H9 (cell line): ENCODE results near the gene ZMPSTE24. TPM values are rescaled to one million over a fixed set of nuclear protein-coding genes. Genes with fewer than 3 reads are reported as not detected.

Experiments used
- DNase-seq: peaks from one replicate; pipeline ENCODE4 v3.0.0-alpha.2; 2017
- H2AFZ ChIP-seq: one replicate; pipeline ENCODE4 v1.6.1; 2013; ENCODE audit warnings: mild to moderate bottlenecking, low read length, control low read depth, moderate library complexity
- H2AK5ac ChIP-seq: 2 replicates; pipeline ENCODE4 v1.6.1; 2013; ENCODE audit warnings: low read length, control low read depth, mixed read lengths; ENCODE audit not compliant: insufficient read length
- H2BK120ac ChIP-seq: one replicate; pipeline ENCODE4 v1.6.1; 2013; ENCODE audit warnings: low read depth, mild to moderate bottlenecking, low read length, control low read depth, inconsistent platforms; ENCODE audit not compliant: poor library complexity, severe bottlenecking
- H2BK12ac ChIP-seq: 2 replicates; pipeline ENCODE4 v1.6.1; 2013; ENCODE audit warnings: low read length, control low read depth, mixed read lengths, low read depth; ENCODE audit not compliant: insufficient read length
- H2BK15ac ChIP-seq: 2 replicates; pipeline ENCODE4 v1.6.1; 2013; ENCODE audit warnings: low read depth, low read length, control low read depth
- H2BK20ac ChIP-seq: one replicate; pipeline ENCODE4 v1.6.1; 2013; ENCODE audit warnings: low read depth, mild to moderate bottlenecking, low read length, control low read depth, inconsistent platforms; ENCODE audit not compliant: poor library complexity, severe bottlenecking
- H2BK5ac ChIP-seq: 2 replicates; pipeline ENCODE4 v1.6.1; 2013; ENCODE audit warnings: low read length, control low read depth, mixed read lengths; ENCODE audit not compliant: insufficient read length
- H3K14ac ChIP-seq: 2 replicates; pipeline ENCODE4 v1.6.1; 2013; ENCODE audit warnings: low read length, control low read depth; ENCODE audit not compliant: insufficient read depth
- H3K18ac ChIP-seq: 2 replicates; pipeline ENCODE4 v1.6.1; 2013; ENCODE audit warnings: low read depth, mild to moderate bottlenecking, mixed read lengths, low read length, control low read depth; ENCODE audit not compliant: insufficient read length
- H3K23ac ChIP-seq: 2 replicates; pipeline ENCODE4 v1.6.1; 2013; ENCODE audit warnings: low read length, control low read depth, mixed read lengths, low read depth; ENCODE audit not compliant: insufficient read length
- H3K23me2 ChIP-seq: 2 replicates; pipeline ENCODE4 v1.6.1; 2013; ENCODE audit warnings: low read depth, mild to moderate bottlenecking, mixed read lengths, low read length, control low read depth; ENCODE audit not compliant: insufficient read length, poor library complexity, severe bottlenecking
- H3K27ac ChIP-seq: 2 replicates; pipeline ENCODE4 v1.5.1; 2013; ENCODE audit warnings: low read length, control low read depth, mixed read lengths, low read depth; ENCODE audit not compliant: insufficient read length
- H3K27me3 ChIP-seq: 2 replicates; pipeline ENCODE4 v1.6.1; 2013; ENCODE audit warnings: low read length, control low read depth, inconsistent platforms; ENCODE audit not compliant: insufficient read depth
- H3K4ac ChIP-seq: 2 replicates; pipeline ENCODE4 v1.6.1; 2013; ENCODE audit warnings: low read depth, mild to moderate bottlenecking, control low read depth, inconsistent platforms, low read length, moderate library complexity
- H3K4me1 ChIP-seq: 2 replicates; pipeline ENCODE4 v1.6.1; 2013; ENCODE audit warnings: low read length, control low read depth, inconsistent platforms; ENCODE audit not compliant: insufficient read depth
- H3K4me2 ChIP-seq: 2 replicates; pipeline ENCODE4 v1.6.1; 2013; ENCODE audit warnings: low read length, control low read depth, mixed read lengths; ENCODE audit not compliant: insufficient read length, insufficient read depth
- H3K56ac ChIP-seq: 2 replicates; pipeline ENCODE4 v1.6.1; 2013; ENCODE audit warnings: low read depth, mild to moderate bottlenecking, mixed read lengths, low read length, control low read depth; ENCODE audit not compliant: insufficient read length
- H3K79me1 ChIP-seq: 2 replicates; pipeline ENCODE4 v1.6.1; 2013; ENCODE audit warnings: low read depth, mild to moderate bottlenecking, moderate library complexity, low read length, control low read depth, inconsistent platforms; ENCODE audit not compliant: insufficient read depth, poor library complexity, severe bottlenecking
- H3K79me2 ChIP-seq: 2 replicates; pipeline ENCODE4 v1.6.1; 2013; ENCODE audit warnings: low read length, control low read depth, inconsistent platforms; ENCODE audit not compliant: insufficient read depth
- H3K9ac ChIP-seq: 2 replicates; pipeline ENCODE4 v1.6.1; 2013; ENCODE audit warnings: low read length, control low read depth, mixed read lengths; ENCODE audit not compliant: insufficient read length; ENCODE audit errors: extremely low read depth
- H3K9me3 ChIP-seq: one replicate; pipeline ENCODE4 v1.6.1; 2013; ENCODE audit warnings: low read depth, low read length, inconsistent platforms; ENCODE audit not compliant: control insufficient read depth
- H3T11ph ChIP-seq: one replicate; pipeline ENCODE4 v1.6.1; 2013; ENCODE audit warnings: mild to moderate bottlenecking, low read length, control low read depth, inconsistent platforms
- H4K20me1 ChIP-seq: one replicate; pipeline ENCODE4 v1.6.1; 2013; ENCODE audit not compliant: control insufficient read depth, insufficient read length, insufficient read depth
- H4K5ac ChIP-seq: 2 replicates; pipeline ENCODE4 v1.6.1; 2013; ENCODE audit warnings: low read depth, mild to moderate bottlenecking, mixed read lengths, low read length, control low read depth; ENCODE audit not compliant: insufficient read length
- H4K8ac ChIP-seq: replicated peaks from 2 replicates; pipeline ENCODE4 v1.6.1; 2013; ENCODE audit warnings: low read length, control low read depth, mixed read lengths, low read depth; ENCODE audit not compliant: insufficient read length
- H4K91ac ChIP-seq: 2 replicates; pipeline ENCODE4 v1.6.1; 2013; ENCODE audit warnings: low read depth, mild to moderate bottlenecking, moderate library complexity, mixed read lengths, low read length, control low read depth; ENCODE audit not compliant: insufficient read length
- H3K27ac Mint-ChIP-seq, 3 experiments: 2 replicates in 2 of 3; 3 replicates in 1 of 3; pipeline ENCODE4 v1.8.0; 2020 to 2021; ENCODE audit warnings: mixed read lengths in 3 of 3, mild to moderate bottlenecking in 1 of 3, moderate library complexity in 1 of 3
- H3K27me3 Mint-ChIP-seq: 2 replicates; pipeline ENCODE4 v1.8.0; 2021; ENCODE audit warnings: low read depth, mild to moderate bottlenecking, moderate library complexity, mixed read lengths
- H3K36me3 Mint-ChIP-seq, 3 experiments: 2 replicates in 2 of 3; 3 replicates in 1 of 3; pipeline ENCODE4 v1.8.0; 2020 to 2021; ENCODE audit warnings: low read depth in 3 of 3, mixed read lengths in 3 of 3; ENCODE audit not compliant: insufficient read depth in 1 of 3
- H3K4me1 Mint-ChIP-seq, 2 experiments: 2 replicates each; pipeline ENCODE4 v1.8.0; 2020; ENCODE audit warnings: mixed read lengths in 2 of 2
- H3K4me3 Mint-ChIP-seq, 2 experiments: 2 replicates in 1 of 2; 3 replicates in 1 of 2; pipeline ENCODE4 v1.8.0; 2020 to 2021; ENCODE audit warnings: mild to moderate bottlenecking in 2 of 2, mixed read lengths in 2 of 2, moderate library complexity in 1 of 2
- H3K9me3 Mint-ChIP-seq, 2 experiments: 2 replicates in 1 of 2; 3 replicates in 1 of 2; pipeline ENCODE4 v1.8.0; 2020; ENCODE audit warnings: mild to moderate bottlenecking in 2 of 2, mixed read lengths in 2 of 2, moderate library complexity in 1 of 2
- WGBS: extraction: QIAGEN DNeasy Blood & Tissue Kit; methylation state at CpG from one replicate; pipeline ENCODE4 v1.1.7; 2013; ENCODE audit warnings: missing lambda C conversion rate, low lambda C conversion rate, mixed read lengths; ENCODE audit not compliant: insufficient read length; ENCODE audit errors: extremely low coverage; 5-methylcytosine and 5-hydroxymethylcytosine counted together
- total RNA-seq: library from RNA; stranded (reverse); gene quantifications from 2 replicates; pipeline ENCODE4 v1.2.1, GENCODE V29; 2021
- TF ChIP-seq, protein P1 (sequence below): fragments of 200-600 bp; sonication (generic); conservative IDR thresholded peaks from 3 replicates; pipeline ENCODE4 v1.8.0; 2021; ENCODE audit warnings: antibody characterized with exemption, mild to moderate bottlenecking

ZMPSTE24 gene
- total RNA-seq, 1 experiment from 2014 or later: 47.6 TPM

DNA sequence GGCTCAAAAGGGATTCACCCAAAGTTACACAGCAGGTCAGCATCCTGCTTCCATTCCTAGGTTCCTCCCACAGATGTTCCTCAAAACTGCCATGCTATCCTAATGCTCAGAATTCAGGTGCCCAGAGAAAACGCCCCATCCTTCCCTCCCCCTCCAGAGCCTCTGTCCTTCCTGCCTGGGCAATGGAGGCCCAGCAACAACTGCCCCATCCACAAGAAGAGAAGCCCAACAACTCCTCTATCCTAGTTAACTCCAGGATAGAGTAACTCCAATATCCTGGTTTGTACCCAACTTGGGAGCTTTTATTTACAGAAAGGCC lies 42.2 kb downstream of the ZMPSTE24 start:
- H3K27me3 ChIP-seq: no peaks in the 10 kb centered on the region
- H3K14ac ChIP-seq: no peak overlapping the region
- no peak overlapping the region for H2AK5ac ChIP-seq
- H3K23ac ChIP-seq: no peak overlapping the region
- H3K79me2 ChIP-seq: no peaks in the 10 kb centered on the region
- H4K20me1 ChIP-seq: no peaks in the 10 kb centered on the region
- H4K5ac ChIP-seq: no peak overlapping the region
- WGBS: no CpG with 5 or more reads among the region's 1 CpG
- no peaks in the 10 kb centered on the region for H3K4me1 ChIP-seq
- H4K8ac ChIP-seq: no peak overlapping the region
- H3K4me2 ChIP-seq: no peak overlapping the region
- Mint-ChIP-seq H3K27ac (no peak overlapping the region), H3K36me3 (0 out of 7 replicates have a peak, but pooled peaks cover 0 to 3% (median 0%) of the 10 kb centered on the region in 3 experiments), H3K9me3 (no peaks in the 10 kb centered on the region), H3K27me3 (no peaks in the 10 kb centered on the region; the same call in 1 of the 2 replicates), H3K4me3 (no peak overlapping the region), H3K4me1 (no peaks in the 10 kb centered on the region; a peak in 1 of 4 replicates)
- H2BK12ac ChIP-seq: no peak overlapping the region
- H2AFZ ChIP-seq: no peak overlapping the region
- H2BK5ac ChIP-seq: no peak overlapping the region
- no peak overlapping the region for H2BK120ac ChIP-seq
- no peak overlapping the region for H3K56ac ChIP-seq
- TF ChIP-seq, protein P1, sequence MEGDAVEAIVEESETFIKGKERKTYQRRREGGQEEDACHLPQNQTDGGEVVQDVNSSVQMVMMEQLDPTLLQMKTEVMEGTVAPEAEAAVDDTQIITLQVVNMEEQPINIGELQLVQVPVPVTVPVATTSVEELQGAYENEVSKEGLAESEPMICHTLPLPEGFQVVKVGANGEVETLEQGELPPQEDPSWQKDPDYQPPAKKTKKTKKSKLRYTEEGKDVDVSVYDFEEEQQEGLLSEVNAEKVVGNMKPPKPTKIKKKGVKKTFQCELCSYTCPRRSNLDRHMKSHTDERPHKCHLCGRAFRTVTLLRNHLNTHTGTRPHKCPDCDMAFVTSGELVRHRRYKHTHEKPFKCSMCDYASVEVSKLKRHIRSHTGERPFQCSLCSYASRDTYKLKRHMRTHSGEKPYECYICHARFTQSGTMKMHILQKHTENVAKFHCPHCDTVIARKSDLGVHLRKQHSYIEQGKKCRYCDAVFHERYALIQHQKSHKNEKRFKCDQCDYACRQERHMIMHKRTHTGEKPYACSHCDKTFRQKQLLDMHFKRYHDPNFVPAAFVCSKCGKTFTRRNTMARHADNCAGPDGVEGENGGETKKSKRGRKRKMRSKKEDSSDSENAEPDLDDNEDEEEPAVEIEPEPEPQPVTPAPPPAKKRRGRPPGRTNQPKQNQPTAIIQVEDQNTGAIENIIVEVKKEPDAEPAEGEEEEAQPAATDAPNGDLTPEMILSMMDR: no peak
- no peaks in the 10 kb centered on the region for H3K79me1 ChIP-seq
- no peak overlapping the region for H3T11ph ChIP-seq
- H3K9me3 ChIP-seq: no peaks in the 10 kb centered on the region
- H4K91ac ChIP-seq: no peak overlapping the region
- no peak overlapping the region for H3K27ac ChIP-seq
- no peak overlapping the region for H2BK20ac ChIP-seq
- DNase-seq: no peak
- H3K9ac ChIP-seq: no peak overlapping the region
- no peaks in the 10 kb centered on the region for H3K23me2 ChIP-seq
- no peak overlapping the region for H2BK15ac ChIP-seq
- H3K4ac ChIP-seq: no peak overlapping the region
- no peak overlapping the region for H3K18ac ChIP-seq
